Chondrocyte (in vitro differentiated cells): ENCODE results near the gene DCST1. TPM values are rescaled to one million over a fixed set of nuclear protein-coding genes. Genes with fewer than 3 reads are reported as not detected.
"Not testable (repeated sequence)": the region's sequence is repeated elsewhere in the genome, so short reads cannot be mapped to it uniquely, and the experiment has no call there.

Experiments used
- DNase-seq: peaks from one replicate; pipeline ENCODE4 v3.0.0; 2021; ENCODE audit warnings: mixed read lengths, low spot score
- H3K27ac Mint-ChIP-seq: one replicate; pipeline ENCODE4 v1.8.0; 2021; ENCODE audit warnings: mild to moderate bottlenecking, moderate library complexity, mixed read lengths; ENCODE audit not compliant: unreplicated experiment
- H3K27me3 Mint-ChIP-seq: 2 replicates; pipeline ENCODE4 v1.8.0; 2021; ENCODE audit warnings: low read depth, mixed read lengths
- H3K36me3 Mint-ChIP-seq: 2 replicates; pipeline ENCODE4 v1.8.0; 2021; ENCODE audit warnings: low read depth, mixed read lengths
- H3K4me1 Mint-ChIP-seq: 2 replicates; pipeline ENCODE4 v1.8.0; 2021; ENCODE audit warnings: low read depth, mild to moderate bottlenecking, mixed read lengths
- H3K4me3 Mint-ChIP-seq: one replicate; pipeline ENCODE4 v1.8.0; 2021; ENCODE audit warnings: mild to moderate bottlenecking, moderate library complexity, mixed read lengths; ENCODE audit not compliant: unreplicated experiment
- H3K9me3 Mint-ChIP-seq: 2 replicates; pipeline ENCODE4 v1.8.0; 2021; ENCODE audit warnings: low read depth, mixed read lengths
- CTCF ChIP-seq: fragments of 200-600 bp; sonication (generic); IDR thresholded peaks from 2 replicates; pipeline ENCODE4 v1.5.0; 2021; ENCODE audit warnings: antibody characterized with exemption, mild to moderate bottlenecking, moderate library complexity
- total RNA-seq: library from RNA; stranded (reverse); gene quantifications from 3 replicates; pipeline ENCODE4 v1.2.1, GENCODE V29; 2021

DCST1 gene
- total RNA-seq, 1 donor from 2014 or later = not detected

- DNase-seq = peak; percentile 15
- not testable (repeated sequence) for H3K4me3 Mint-ChIP-seq, H3K9me3 Mint-ChIP-seq, H3K36me3 Mint-ChIP-seq, H3K27me3 Mint-ChIP-seq
- peak; percentile 79 for TF ChIP-seq CTCF
- Mint-ChIP-seq H3K27ac (peak overlapping the region; percentile 34), H3K4me1 (peaks cover 21% of the 10 kb centered on the region)
Measured at GRCh38 chr1:154995301-154995983, 38.2 kb upstream of the DCST1 start.

DNA sequence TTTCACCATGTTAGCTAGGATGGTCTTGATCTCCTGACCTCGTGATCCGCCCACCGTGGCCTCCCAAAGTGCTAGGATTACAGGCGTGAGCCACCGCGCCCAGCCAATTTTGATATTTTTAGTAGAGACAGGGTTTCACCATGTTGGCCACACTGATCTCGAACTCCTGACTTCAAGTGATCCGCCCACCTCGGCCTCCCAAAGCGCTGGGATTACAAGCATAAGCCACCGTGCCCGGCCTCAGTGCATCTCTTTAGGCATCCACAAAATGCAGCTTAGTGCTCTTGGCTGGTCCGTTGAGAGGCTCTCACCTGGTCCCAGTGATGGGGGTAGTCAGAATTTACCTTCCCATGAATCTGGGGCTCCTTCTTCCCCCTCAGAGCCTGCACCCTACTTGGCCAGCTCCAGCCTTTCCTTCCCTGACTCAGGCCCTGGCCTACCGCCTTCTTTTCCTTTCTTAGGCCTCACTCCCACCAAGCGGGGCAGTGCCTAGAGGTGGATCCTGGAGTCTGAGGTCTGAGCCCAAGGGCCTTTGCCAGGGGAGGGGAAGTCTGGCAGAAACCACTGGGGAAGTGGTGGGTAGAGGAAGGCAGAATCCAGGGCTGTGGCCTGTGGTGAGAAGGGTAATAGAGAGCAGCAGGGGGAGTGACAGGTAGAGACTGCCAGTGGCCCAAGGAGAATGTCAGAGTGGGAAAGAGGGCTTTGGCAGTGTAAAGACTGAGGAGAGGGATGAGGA lies 36.5 kb upstream of the DCST1 start:
- peak; percentile 60 for DNase-seq
- Mint-ChIP-seq H3K27ac (no peak overlapping the region), H3K9me3 (no peaks in the 10 kb centered on the region), H3K36me3 (no peaks in the 10 kb centered on the region), H3K4me3 (no peak overlapping the region), H3K27me3 (no peaks in the 10 kb centered on the region), H3K4me1 (peaks cover 21% of the 10 kb centered on the region)
- TF ChIP-seq CTCF = no peak

DNA sequence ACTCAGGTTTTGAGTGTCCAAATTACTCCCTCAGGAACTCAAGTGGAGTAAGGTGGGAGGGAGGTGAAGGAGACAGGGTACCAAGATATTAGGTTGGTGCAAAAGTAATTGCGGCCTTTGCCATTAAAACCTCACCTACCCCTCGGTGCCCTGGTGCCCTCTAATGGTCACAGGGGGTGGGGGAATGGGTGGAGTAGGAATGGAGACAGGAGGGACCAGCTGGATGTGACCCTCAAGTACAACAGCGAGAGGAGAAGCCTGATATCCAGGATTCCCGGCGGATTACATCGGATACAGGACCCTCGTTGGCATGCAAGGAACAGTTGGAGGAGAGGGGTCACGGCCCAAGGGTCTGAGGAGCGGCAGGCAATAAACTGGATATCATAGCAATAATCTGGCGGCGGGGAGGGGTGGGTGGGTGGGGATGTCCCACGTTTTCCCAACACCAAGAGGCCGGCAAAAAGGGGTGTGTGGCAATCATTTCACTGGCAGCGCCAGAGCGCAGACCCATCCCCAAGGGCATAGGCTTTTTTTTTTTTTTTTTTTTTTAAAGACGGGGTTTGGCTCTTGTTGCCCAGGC lies 35.3 kb upstream of the DCST1 start:
- H3K4me3 Mint-ChIP-seq = no peak overlapping the region
- H3K36me3 Mint-ChIP-seq = no peaks in the 10 kb centered on the region
- peaks cover 17% of the 10 kb centered on the region for H3K4me1 Mint-ChIP-seq
- no peak overlapping the region for H3K27ac Mint-ChIP-seq
- TF ChIP-seq CTCF = no peak
- H3K9me3 Mint-ChIP-seq = no peaks in the 10 kb centered on the region
- peak; percentile 41 for DNase-seq
- H3K27me3 Mint-ChIP-seq = no peaks in the 10 kb centered on the region

GRCh38 chr1:154998818-154999570 lies 34.6 kb upstream of the DCST1 start:
- Mint-ChIP-seq H3K36me3 (no peaks in the 10 kb centered on the region), H3K4me3 (peak overlapping the region; percentile 51), H3K4me1 (peaks cover 18% of the 10 kb centered on the region), H3K27me3 (no peaks in the 10 kb centered on the region), H3K9me3 (no peaks in the 10 kb centered on the region), H3K27ac (peak overlapping the region; percentile 68)
- DNase-seq = peak; percentile 57
- peak; percentile 91 for TF ChIP-seq CTCF
